CD4-positive, alpha-beta T cell treated with Interleukin-6 at 100 ng/mL for 8 hours (primary cell): ENCODE data around the gene TOR4A.

ENCODE experiments used
- DNase-seq: peaks from one replicate; pipeline ENCODE4 v3.0.0-alpha.2; 2020; ENCODE audit warnings: mixed read lengths, low spot score

TOR4A gene

GRCh38 chr9:137295238-137295811 is 17.8 kb downstream of the TOR4A start:
- DNase-seq = no peak

GRCh38 chr9:137295849-137296669 is 18.5 kb downstream of the TOR4A start:
- no peak for DNase-seq

DNA sequence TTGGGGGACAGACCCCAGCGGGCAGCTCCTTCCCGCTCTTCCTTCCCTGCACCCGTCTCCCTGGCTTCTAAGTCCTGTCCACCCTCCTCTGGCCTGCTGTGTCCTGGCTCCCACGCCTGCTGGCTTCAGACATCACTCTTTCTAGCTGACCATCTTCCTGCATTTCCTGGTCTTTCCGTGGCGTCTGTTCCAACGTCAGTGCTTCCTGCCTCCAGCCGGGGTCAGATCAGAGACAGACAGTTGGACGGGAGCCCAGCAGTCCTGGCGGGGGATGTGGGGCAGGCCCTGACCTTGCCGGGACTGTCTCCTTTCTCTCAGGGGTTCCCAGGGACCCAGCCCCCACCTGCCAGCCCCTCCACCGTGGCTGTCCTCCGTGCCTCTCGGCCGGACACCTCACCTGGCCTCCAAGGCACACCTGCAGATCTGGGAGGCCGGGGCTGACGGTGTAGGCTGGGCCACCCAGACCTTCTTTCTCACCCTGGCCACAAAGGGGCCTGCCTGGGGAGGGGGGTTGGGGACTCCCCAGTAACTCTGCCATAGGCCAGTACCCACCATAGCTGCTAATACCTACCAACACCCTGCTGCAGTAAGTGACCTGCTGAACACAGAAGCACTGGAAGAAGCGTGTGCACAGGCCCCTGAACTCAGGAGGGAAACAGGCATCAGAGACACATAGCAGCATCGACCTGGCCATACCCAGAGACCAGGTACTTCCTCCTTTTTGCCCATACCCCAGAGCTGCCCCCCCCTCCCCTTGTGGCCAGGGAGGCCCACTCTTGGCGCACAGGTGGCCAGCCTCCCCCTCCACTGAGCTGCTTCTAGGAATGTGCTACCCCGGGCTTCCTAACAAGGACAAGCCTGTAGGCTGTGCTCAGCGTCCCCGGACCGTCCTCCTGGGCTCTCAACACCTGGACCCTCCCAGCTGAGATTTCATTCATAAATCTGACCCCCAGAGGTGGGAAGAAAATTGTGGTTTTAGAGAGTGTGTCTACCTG is 19.4 kb downstream of the TOR4A start:
- no peak for DNase-seq

DNA sequence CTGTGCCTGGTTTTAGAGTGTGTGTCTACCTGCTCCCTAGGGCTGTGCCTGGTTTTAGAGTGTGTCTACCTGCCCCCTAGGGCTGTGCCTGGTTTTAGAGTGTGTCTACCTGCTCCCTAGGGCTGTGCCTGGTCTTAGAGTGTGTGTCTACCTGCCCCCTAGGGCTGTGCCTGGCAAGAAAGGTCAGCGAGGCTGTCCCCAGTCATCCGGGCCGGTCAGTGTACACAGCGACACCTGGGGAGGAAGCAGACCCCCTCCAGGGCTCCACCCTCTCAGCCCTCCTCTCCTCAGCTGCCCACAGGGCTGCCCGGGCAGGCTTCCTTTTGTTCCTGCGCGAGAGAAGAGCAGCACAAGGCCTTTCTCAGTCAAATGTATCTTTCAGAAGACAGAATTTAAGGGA is 20.4 kb downstream of the TOR4A start:
- no peak for DNase-seq

DNA sequence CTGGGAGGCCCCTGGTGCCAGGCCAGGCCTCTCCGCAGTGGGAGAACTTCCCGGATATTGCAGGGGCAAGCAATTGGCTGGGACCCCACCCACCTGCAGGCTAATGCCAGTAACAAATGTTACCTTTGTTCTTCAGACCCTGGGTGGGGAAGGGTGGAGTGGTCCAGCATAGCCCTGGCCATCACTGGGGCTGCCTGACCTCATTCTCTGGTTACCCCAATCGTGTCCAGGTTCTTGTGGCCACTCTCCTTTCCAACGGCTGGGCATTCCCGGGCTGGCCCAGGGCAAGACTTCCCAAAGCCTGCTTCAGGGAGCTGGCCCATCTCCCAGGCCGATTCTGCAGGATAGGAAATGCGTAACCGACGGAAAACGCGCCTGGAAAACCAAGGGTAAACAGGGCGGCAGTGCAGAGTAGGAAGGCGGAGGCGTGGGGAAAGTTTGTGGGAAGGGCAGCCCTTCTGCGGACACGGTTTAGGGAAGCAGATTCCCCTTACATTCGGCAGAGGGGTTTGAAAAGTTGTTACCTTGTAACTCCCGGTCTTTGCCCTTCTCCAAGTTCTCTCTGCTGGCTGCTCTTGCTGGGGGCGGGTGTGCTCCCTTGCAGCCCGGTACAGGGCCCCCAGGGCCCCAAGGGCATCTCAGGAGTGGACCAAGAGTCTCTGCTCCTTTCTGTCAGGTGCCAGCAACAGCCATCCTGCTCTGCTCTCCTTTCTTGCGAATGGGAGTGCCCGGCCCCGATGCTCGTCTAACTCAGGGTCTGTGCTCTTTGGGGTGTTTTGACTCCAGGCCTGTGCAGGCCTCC is 21.1 kb downstream of the TOR4A start:
- no peak for DNase-seq

DNA sequence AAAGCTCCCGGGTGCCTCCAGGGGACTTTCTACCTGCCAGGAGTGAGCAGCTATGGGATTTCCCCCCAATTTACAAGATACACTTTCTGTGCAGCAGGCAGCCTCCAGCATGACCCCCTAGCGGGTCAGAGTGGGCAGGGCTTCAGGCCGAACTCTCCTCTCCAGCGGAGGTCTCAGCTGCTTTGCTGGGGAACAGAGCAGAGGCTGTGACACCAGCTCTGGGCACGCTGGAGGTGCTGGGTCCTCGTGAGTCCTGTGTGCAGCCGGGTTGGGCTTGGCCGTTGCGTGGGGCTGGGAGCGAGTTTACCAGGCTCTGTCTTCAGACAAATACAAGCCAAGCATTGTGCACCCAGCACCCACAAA is 21.7 kb downstream of the TOR4A start:
- DNase-seq = no peak

DNA sequence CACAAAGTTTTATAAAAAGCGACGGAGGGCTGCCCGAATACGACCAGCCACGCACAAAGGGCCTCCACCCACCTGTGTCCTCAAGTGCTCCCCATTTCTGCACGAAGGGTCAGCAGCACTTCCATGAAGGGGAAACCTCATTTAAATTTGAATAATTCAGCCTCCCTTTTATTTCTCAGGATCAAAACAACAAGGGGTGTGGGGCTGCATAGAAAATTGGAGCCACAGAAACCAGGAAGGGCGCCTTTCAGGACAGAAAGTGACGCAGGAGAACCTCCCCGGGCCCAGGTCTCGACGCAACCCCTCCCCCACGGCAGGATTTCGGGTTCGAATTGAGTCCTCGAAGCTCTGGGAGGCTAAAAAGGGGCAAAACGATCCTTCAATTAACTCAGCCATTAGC is 22.4 kb downstream of the TOR4A start:
- no peak for DNase-seq

- DNase-seq = no peak
These were observed 23.1 kb downstream of the TOR4A start for GRCh38 chr9:137300567-137301080.

DNA sequence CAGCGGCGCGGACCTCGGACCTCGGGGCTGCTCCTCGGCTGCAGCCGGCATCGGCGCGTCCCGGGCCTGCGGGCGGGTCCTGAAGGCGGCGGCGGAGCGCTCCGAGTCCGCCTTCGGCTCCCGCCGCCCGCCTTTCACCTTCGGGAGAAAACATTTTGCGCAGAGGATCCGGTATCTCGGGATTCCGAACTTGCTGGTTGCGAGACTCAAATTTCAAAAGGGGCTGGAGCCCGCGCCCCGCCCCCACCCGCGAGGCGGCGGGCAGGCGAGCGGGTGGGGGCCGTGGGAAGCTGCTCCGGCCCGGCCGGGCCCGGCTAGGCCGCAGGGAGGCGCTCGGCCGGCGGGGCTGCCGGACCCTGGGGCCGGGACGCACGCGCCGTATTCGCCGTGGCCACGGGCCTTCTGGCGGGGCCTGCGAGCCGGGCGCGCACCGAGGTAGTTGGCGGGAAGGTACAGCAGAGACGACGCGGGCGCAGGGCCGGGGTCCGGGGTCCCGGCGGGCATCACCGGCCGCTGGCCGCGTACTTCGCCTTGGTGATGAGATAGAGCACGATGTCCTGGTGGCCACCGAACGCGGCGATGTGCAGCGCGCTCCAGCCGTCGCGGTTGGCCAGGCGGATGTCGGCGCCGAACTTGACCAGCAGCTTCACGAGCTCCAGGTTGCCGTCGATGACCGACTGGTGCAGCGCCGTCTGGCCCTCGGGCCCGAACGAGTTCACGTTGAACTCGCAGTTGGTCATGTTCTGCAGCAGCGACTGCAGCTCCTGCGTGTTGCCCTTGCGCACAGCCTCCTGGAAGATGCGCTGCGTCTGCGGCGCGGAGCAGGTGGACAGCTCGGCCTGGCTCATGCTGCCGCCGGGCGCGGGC is 23.8 kb downstream of the TOR4A start:
- no peak for DNase-seq

GRCh38 chr9:137302118-137302448 is 24.6 kb downstream of the TOR4A start, which contains the start of gene NRARP:
Gene NRARP (minus strand): TSS chr9:137302271. CDS start chr9:137301928, 343 bp downstream.
- peak; percentile 89 for DNase-seq

GRCh38 chr9:137302449-137303150 is 25.1 kb downstream of the TOR4A start:
- no peak for DNase-seq

DNA sequence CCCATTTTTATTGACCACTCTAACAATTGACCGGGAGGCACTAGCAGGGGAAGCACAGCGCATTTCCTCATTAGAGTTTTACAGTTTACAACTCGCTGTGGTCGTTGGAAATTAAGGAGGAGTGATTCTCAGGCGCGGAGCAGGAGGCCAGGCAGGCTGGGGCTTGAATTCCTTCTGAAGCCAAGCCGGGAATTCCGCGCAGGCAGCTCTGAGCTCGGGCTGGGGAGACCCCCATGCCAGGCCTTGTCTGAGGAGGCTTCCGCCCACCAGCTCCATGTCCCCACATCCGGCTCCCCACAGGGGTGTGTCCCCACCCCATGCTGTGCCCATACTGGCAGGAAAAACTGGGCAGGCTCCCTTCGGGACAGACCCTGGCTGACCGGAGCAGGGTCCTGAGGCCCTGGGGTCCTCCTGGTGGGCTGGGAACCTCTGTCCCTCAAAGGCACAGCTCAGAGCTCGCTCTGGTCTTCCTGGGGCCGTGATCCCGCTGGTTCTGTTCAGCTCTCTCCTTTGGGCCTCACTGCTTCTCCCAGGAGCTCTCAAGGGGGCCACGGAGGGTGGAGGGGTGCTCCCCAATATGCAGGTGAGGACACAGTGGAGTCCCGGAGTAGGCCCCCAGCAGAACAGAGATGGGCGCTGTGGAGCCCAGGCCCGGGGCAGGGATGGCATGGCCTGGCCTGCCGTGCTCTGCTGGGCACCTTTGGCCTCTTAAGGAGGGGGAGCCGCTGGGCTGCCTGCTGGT is 25.8 kb downstream of the TOR4A start:
- no peak for DNase-seq

DNA sequence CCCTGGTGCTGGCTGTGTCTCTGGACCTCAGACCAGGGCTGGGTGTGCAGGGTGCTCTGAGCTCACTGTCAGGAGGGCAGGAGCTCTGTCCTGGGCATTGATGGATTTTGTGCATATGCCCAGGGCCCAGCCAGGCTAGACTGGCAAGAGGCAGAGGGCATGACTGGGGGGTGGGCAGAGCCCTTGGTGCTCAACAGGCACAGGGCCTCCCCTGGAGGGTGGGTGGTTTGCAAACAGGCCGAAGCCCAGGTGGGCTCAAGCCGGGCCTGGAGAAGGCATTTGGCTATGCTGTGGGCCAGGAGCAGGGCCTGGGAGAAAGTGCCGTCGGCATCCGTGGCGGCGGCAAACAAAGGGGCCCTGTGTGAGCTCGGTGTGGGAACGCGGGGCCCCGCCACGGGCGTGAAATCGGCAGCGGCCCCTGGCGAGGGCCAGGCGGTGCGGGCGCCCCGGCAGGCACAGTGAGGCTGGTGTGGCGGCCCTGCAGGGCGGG is 26.4 kb downstream of the TOR4A start:
- DNase-seq = no peak

GRCh38 chr9:137304383-137305059 is 27.0 kb downstream of the TOR4A start:
- no peak for DNase-seq

DNA sequence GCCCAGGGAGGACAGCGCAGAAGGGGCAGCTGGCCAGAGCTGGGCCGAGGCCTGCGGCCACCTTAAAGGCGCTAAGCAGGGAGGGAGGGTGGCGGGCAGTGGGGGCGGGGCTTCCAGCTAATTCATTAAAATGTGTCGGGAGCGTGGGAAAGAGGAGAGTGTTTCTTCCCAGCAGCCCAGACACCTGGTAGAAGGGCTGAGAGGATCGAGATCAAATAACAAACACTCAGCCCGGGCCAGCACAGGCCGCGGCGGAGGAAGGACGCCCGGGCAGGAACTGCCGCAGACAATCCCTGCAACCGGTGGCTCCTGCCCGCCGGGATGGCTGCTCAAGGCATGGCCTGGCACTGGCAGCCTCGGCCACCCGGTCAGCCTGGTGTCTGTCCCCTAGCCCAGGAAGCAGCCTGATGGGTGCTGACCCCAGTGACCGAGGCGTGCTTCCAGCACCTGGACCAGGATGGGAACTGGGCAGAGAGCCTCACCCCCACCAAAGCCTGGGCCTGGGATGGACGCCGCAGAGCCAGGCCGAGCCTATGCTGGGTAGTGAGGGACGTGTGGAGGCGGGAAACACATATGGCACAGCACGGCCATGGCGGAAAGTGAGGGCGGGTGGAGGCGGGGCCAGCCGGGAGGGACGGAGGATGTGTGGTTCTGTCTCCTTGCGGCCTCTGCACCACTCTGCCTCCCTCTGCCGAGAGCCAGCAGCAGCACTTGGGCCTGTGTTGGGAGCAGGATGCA is 27.7 kb downstream of the TOR4A start:
- peak; percentile 55 for DNase-seq

GRCh38 chr9:137305798-137306065 is 28.2 kb downstream of the TOR4A start:
- no peak for DNase-seq

GRCh38 chr9:137306066-137306849 is 28.7 kb downstream of the TOR4A start:
- peak; percentile 1 for DNase-seq
